Endothelial cell of umbilical vein (primary cell): Measurements from ENCODE around the gene MARCHF7. TPM values are rescaled to one million over a fixed set of nuclear protein-coding genes. Genes with fewer than 3 reads are reported as not detected.

Experiments used
- BruUV-seq: library from RNA; stranded (reverse); fragments of 400-500 nt; replicated peaks from 2 replicates; lab custom pipeline; 2021; lab: Mats Ljungman, UMichigan
- CTCF ChIA-PET: fragments of 300-600, 350-600 bp; sonication (Branson Sonifier 250); formaldehyde crosslinking; loops from one replicate; lab custom pipeline; 2021; ENCODE audit warnings: antibody characterized with exemption, inconsistent platforms; lab: Charles Lee
- POLR2A ChIA-PET: fragments of 300-600, 350-600 bp; sonication (Branson Sonifier 250); formaldehyde crosslinking; loops from one replicate; lab custom pipeline; 2021; ENCODE audit warnings: antibody characterized with exemption, inconsistent platforms; lab: Charles Lee
- DNase-seq: peaks from one replicate; pipeline ENCODE4 v3.0.0-alpha.2; 2011; ENCODE audit warnings: low read depth, low spot score
- FAIRE-seq: peaks from 2 replicates; lab custom pipeline; 2011; peaks lifted over from hg19 to GRCh38; lab: Jason Lieb, UNC
- H2AFZ ChIP-seq: 2 replicates; pipeline ENCODE4 v1.6.0; 2012; ENCODE audit warnings: low read depth, low read length, control low read depth, inconsistent platforms
- H3K27ac ChIP-seq: 2 replicates; pipeline ENCODE4 v1.5.1; 2011; ENCODE audit warnings: low read depth, mild to moderate bottlenecking, control low read depth, low read length, moderate library complexity; ENCODE audit not compliant: insufficient read depth
- H3K27me3 ChIP-seq, 2 experiments: 2 replicates each; pipeline versions ENCODE4 v1.6.0 to v1.6.1; 2011; ENCODE audit warnings: low read length in 2 of 2, mixed read lengths in 1 of 2; ENCODE audit not compliant: control insufficient read depth in 2 of 2, insufficient read depth in 2 of 2
- H3K36me3 ChIP-seq, 2 experiments: 2 replicates in 1 of 2; 3 replicates in 1 of 2; pipeline ENCODE4 v1.5.1; 2011; ENCODE audit warnings: low read length in 2 of 2, mild to moderate bottlenecking in 1 of 2, moderate library complexity in 1 of 2; ENCODE audit not compliant: control insufficient read depth in 2 of 2, insufficient read depth in 2 of 2; ENCODE audit errors: extremely low read depth in 1 of 2
- H3K4me1 ChIP-seq: 3 replicates; pipeline ENCODE4 v1.5.1; 2011; ENCODE audit warnings: mild to moderate bottlenecking, low read length; ENCODE audit not compliant: control insufficient read depth, insufficient read depth; ENCODE audit errors: extremely low read depth
- H3K4me2 ChIP-seq: 2 replicates; pipeline ENCODE4 v1.6.1; 2011; ENCODE audit warnings: low read length, control low read depth, mixed read lengths; ENCODE audit not compliant: insufficient read depth
- H3K4me3 ChIP-seq, 3 experiments: fragments of 200-600 bp in 1 of 3; sonication (generic), shearing (Covaris generic) in 1 of 3; replicated peaks in 1 of 3; 2 replicates each; pipeline ENCODE4 v1.5.1; 2011 to 2016; ENCODE audit warnings: control low read depth in 3 of 3, low read length in 3 of 3, mild to moderate bottlenecking in 2 of 3, inconsistent platforms in 1 of 3, low read depth in 1 of 3, moderate library complexity in 1 of 3; ENCODE audit not compliant: insufficient read depth in 1 of 3
- H3K79me2 ChIP-seq: 2 replicates; pipeline ENCODE4 v1.6.0; 2012; ENCODE audit warnings: low read length, inconsistent platforms; ENCODE audit not compliant: control insufficient read depth, insufficient read depth
- H3K9ac ChIP-seq: replicated peaks from 2 replicates; pipeline ENCODE3; 2011; ENCODE audit warnings: low read length, control low read depth; ENCODE audit not compliant: insufficient read depth; ENCODE audit errors: extremely low read depth
- H3K9me1 ChIP-seq: replicated peaks from 3 replicates; pipeline ENCODE4 v1.6.0; 2011; ENCODE audit warnings: mild to moderate bottlenecking, low read length; ENCODE audit not compliant: control insufficient read depth, insufficient read depth; ENCODE audit errors: extremely low read depth
- H3K9me3 ChIP-seq: replicated peaks from 2 replicates; pipeline ENCODE4 v1.5.1; 2012; ENCODE audit warnings: low read length, inconsistent platforms; ENCODE audit not compliant: control insufficient read depth, insufficient read depth
- H4K20me1 ChIP-seq: replicated peaks from 2 replicates; pipeline ENCODE3; 2011; ENCODE audit warnings: mild to moderate bottlenecking, low read length; ENCODE audit not compliant: control insufficient read depth, insufficient read depth; ENCODE audit errors: extremely low read depth
- EZH2 ChIP-seq: IDR thresholded peaks from 2 replicates; pipeline ENCODE4 v1.6.1; 2012; ENCODE audit warnings: borderline replicate concordance, low read depth, mild to moderate bottlenecking, moderate library complexity, low read length, inconsistent platforms; ENCODE audit not compliant: severe bottlenecking
- FOS ChIP-seq: IDR thresholded peaks from 2 replicates; pipeline ENCODE4 v1.6.1; 2011; ENCODE audit warnings: mild to moderate bottlenecking, low read length, moderate library complexity, borderline replicate concordance; ENCODE audit not compliant: insufficient read depth
- GATA2 ChIP-seq: IDR thresholded peaks from 2 replicates; pipeline ENCODE4 v1.7.0; 2011; ENCODE audit warnings: low read depth, mild to moderate bottlenecking, moderate library complexity, mixed read lengths, low read length; ENCODE audit not compliant: insufficient read length, insufficient read depth
- JUN ChIP-seq: IDR thresholded peaks from 2 replicates; pipeline ENCODE4 v1.6.1; 2011; ENCODE audit warnings: borderline replicate concordance, low read depth; ENCODE audit not compliant: insufficient read length, insufficient read depth
- MYC ChIP-seq: IDR thresholded peaks from one replicate; pipeline ENCODE4 v1.6.1; 2011; ENCODE audit warnings: mild to moderate bottlenecking, low read depth, low read length
- POLR2A ChIP-seq: IDR thresholded peaks from 2 replicates; pipeline ENCODE4 v1.6.1; 2012; ENCODE audit warnings: low read depth, mild to moderate bottlenecking, control low read depth, low read length
- POLR2AphosphoS5 ChIP-seq: IDR thresholded peaks from 2 replicates; pipeline ENCODE4 v1.6.1; 2012; ENCODE audit warnings: low read depth, mild to moderate bottlenecking, control low read depth, low read length, moderate library complexity; ENCODE audit not compliant: insufficient read depth
- dilution Hi-C: fragments of 300-500 bp; cut with MboI; formaldehyde crosslinking; loops from one replicate; pipeline ENCODE4 v1.15.0; 2019; ENCODE audit warnings: low sequenced_read_pairs; ENCODE audit not compliant: extremely low pct_ligation_motif_present
- intact Hi-C: fragments of 100-400 bp; cut with micrococcal nuclease; formaldehyde crosslinking; loops from one replicate; pipeline ENCODE4 v1.10.0; 2022
- polyA plus RNA-seq, 4 experiments: library from polyadenylated mRNA; depleted of rRNA in 3 of 4; stranded (reverse) in 3 of 4; unstranded in 1 of 4; fragments of >200 nt; gene quantifications; 2 replicates each; pipeline versions ENCODE4 v1.2.1 to v1.2.3, GENCODE V29; 2011 to 2012; ENCODE audit warnings: missing spikeins in 1 of 4
- total RNA-seq: library from RNA; stranded (reverse); gene quantifications from 2 replicates; pipeline ENCODE4 v1.2.3, GENCODE V29; 2021
- TF ChIP-seq, protein P1 (sequence below): IDR thresholded peaks from 2 replicates; pipeline ENCODE4 v1.6.1; 2011; ENCODE audit not compliant: insufficient read depth, insufficient read length
- TF ChIP-seq, protein P2 (sequence below), 2 donors: IDR thresholded peaks; 1 replicate in 1 of 2; 2 replicates in 1 of 2; pipeline ENCODE4 v1.5.1; 2011; ENCODE audit warnings: low read length in 2 of 2, mild to moderate bottlenecking in 2 of 2, moderate library complexity in 2 of 2, control low read depth in 1 of 2, inconsistent platforms in 1 of 2, low read depth in 1 of 2; ENCODE audit not compliant: insufficient read depth in 1 of 2; ENCODE audit errors: extremely low read depth in 1 of 2

The MARCHF7 gene
- total and polyA plus RNA-seq, 2 donors (not counting 3 experiments of a cell fraction or from before 2014, with no cell fraction given) = 21.2 to 82.0 TPM

DNA sequence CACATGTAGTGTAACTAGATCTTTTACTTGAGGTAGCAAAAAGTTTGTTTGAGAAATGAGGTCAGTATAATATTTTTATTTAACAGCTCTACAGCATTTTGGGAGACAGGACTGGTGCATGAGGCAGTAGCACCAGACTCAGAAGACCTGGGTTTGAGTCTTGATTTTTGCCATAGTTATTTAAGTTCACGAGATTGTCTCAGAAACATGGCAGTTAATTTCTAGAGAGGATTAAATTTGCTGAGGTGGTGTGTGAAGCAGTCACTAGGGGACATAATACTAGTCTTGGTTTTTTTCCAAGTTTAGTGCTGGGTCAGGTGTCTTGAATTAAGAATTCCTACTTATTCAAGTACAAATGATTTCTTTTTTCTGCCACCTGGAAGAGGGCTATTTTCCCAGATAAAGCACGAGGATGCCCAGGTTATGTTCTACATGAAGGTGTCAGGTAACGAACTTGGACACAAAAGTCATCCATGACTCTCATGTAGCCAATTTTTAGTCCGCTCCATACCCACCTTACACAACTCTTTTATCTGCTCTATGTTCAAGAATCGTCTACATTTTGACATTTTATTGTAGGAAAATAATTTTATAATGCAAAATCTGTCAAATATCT is 1.4 kb downstream of the MARCHF7 start:
- H3K4me2 ChIP-seq = peak overlapping the region; percentile 87
- TF ChIP-seq FOS (no peak), POLR2A (no peak), POLR2AphosphoS5 (no peak), JUN (no peak), EZH2 (no peak), GATA2 (no peak), MYC (no peak)
- TF ChIP-seq, protein P1, sequence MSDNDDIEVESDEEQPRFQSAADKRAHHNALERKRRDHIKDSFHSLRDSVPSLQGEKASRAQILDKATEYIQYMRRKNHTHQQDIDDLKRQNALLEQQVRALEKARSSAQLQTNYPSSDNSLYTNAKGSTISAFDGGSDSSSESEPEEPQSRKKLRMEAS = no peak
- TF ChIP-seq, protein P2, sequence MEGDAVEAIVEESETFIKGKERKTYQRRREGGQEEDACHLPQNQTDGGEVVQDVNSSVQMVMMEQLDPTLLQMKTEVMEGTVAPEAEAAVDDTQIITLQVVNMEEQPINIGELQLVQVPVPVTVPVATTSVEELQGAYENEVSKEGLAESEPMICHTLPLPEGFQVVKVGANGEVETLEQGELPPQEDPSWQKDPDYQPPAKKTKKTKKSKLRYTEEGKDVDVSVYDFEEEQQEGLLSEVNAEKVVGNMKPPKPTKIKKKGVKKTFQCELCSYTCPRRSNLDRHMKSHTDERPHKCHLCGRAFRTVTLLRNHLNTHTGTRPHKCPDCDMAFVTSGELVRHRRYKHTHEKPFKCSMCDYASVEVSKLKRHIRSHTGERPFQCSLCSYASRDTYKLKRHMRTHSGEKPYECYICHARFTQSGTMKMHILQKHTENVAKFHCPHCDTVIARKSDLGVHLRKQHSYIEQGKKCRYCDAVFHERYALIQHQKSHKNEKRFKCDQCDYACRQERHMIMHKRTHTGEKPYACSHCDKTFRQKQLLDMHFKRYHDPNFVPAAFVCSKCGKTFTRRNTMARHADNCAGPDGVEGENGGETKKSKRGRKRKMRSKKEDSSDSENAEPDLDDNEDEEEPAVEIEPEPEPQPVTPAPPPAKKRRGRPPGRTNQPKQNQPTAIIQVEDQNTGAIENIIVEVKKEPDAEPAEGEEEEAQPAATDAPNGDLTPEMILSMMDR (IDR thresholded peaks at IDR 0.05; ENCODE audit: extremely low read depth in 1 of 2, insufficient read depth in 1 of 2, low read depth in 1 of 2, low read length in 2 of 2) = no peak
- H3K36me3 ChIP-seq = peaks cover 5 to 12% of the 10 kb centered on the region in 2 experiments
- H3K9me1 ChIP-seq = no peaks in the 10 kb centered on the region
- ChIA-PET POLR2A (interaction anchor here (1.0 to 3.3 kb wide), 3 partner anchors 10 to 99 kb away, joined by 3 to 18 read pairs (median 6); no protein-coding TSS in a partner anchor), CTCF (interaction anchor here (1.0 to 1.5 kb wide), 4 partner anchors 10 to 254 kb away, joined by 3 to 6 read pairs (median 4); partner anchors contain the start of gene BAZ2B)
- no peaks in the 10 kb centered on the region for H3K9me3 ChIP-seq
- dilution Hi-C loops = loop anchor here (25.0 kb wide), 1 partner anchor 101 kb away; the partner anchor contains the start of gene BAZ2B
- intact Hi-C loops = loop anchor here (1.0 to 10.0 kb wide), 6 partner anchors 9 to 576 kb away; partner anchors contain the start of gene CD302
- peak; percentile 15 for FAIRE-seq
- peak overlapping the region; percentile 80 to 96 (median 94) for H3K4me3 ChIP-seq
- peaks cover 28% of the 10 kb centered on the region for H3K4me1 ChIP-seq
- H3K79me2 ChIP-seq = peaks cover 64% of the 10 kb centered on the region
- H3K27me3 ChIP-seq = no peaks in the 10 kb centered on the region
- peak overlapping the region; percentile 98 for H3K9ac ChIP-seq
- BruUV-seq = TSS peak; percentile 35
- H3K27ac ChIP-seq = peak overlapping the region; percentile 86
- H4K20me1 ChIP-seq = peaks cover 14% of the 10 kb centered on the region
- no peak overlapping the region for H2AFZ ChIP-seq
- peak; percentile 56 for DNase-seq
